Measurements from ENCODE around the gene PLA2G1B. TPM values are rescaled to one million over a fixed set of nuclear protein-coding genes. Genes with fewer than 3 reads are reported as not detected.
"Not testable (repeated sequence)": the region's sequence is repeated elsewhere in the genome, so short reads cannot be mapped to it uniquely, and the experiment has no call there.

The PLA2G1B gene
- total RNA-seq, 1 donor from 2014 or later: not detected

- H3K4me1 ChIP-seq: no peaks in the 10 kb centered on the region
- no peaks in the 10 kb centered on the region for H3K27me3 ChIP-seq
- no peak for DNase-seq (ENCODE audit: extremely low spot score in 2 of 2)
- no peak overlapping the region for H3K27ac ChIP-seq
- TF ChIP-seq POLR2A (IDR thresholded peaks at IDR 0.05) (no peak), CTCF (IDR thresholded peaks at IDR 0.05) (no peak), POLR2AphosphoS5 (IDR thresholded peaks at IDR 0.05; ENCODE audit: insufficient read depth in 1 of 2, low read depth in 1 of 2) (no peak)
- no peaks in the 10 kb centered on the region for H3K36me3 ChIP-seq
- intact Hi-C loops (cut with DNase I): no loop called here
- no peak overlapping the region for H3K4me3 ChIP-seq
- H3K9me3 ChIP-seq: no peaks in the 10 kb centered on the region
Measured at GRCh38 chr12:120343039-120343537, 15.5 kb upstream of the PLA2G1B start.

GRCh38 chr12:120342175-120343038 lies 14.8 kb upstream of the PLA2G1B start:
- Histone ChIP-seq H3K9me3 (no peaks in the 10 kb centered on the region), H3K4me1 (no peaks in the 10 kb centered on the region), H3K36me3 (no peaks in the 10 kb centered on the region), H3K27me3 (no peaks in the 10 kb centered on the region), H3K4me3 (no peak overlapping the region), H3K27ac (no peak overlapping the region)
- no peak for DNase-seq (ENCODE audit: extremely low spot score in 2 of 2)
- no peak for TF ChIP-seq POLR2A (IDR thresholded peaks at IDR 0.05)
- no peak for TF ChIP-seq CTCF (IDR thresholded peaks at IDR 0.05)
- TF ChIP-seq POLR2AphosphoS5 (IDR thresholded peaks at IDR 0.05; ENCODE audit: insufficient read depth in 1 of 2, low read depth in 1 of 2): no peak
- intact Hi-C loops (cut with DNase I): no loop called here

GRCh38 chr12:120339256-120339655 lies 11.7 kb upstream of the PLA2G1B start:
- no peaks in the 10 kb centered on the region for H3K36me3 ChIP-seq
- H3K4me1 ChIP-seq: no peaks in the 10 kb centered on the region
- no peak for DNase-seq (ENCODE audit: extremely low spot score in 2 of 2)
- no peak overlapping the region for H3K27ac ChIP-seq
- H3K4me3 ChIP-seq: no peak overlapping the region
- H3K9me3 ChIP-seq: no peaks in the 10 kb centered on the region
- H3K27me3 ChIP-seq: no peaks in the 10 kb centered on the region
- no peak for TF ChIP-seq POLR2AphosphoS5 (IDR thresholded peaks at IDR 0.05; ENCODE audit: insufficient read depth in 1 of 2, low read depth in 1 of 2)
- TF ChIP-seq POLR2A (IDR thresholded peaks at IDR 0.05): no peak
- TF ChIP-seq CTCF (IDR thresholded peaks at IDR 0.05): no peak
- intact Hi-C loops (cut with DNase I): no loop called here

- intact Hi-C loops (cut with DNase I): no loop called here
- TF ChIP-seq CTCF (IDR thresholded peaks at IDR 0.05): no peak
- TF ChIP-seq POLR2A (IDR thresholded peaks at IDR 0.05): no peak
- no peak for TF ChIP-seq POLR2AphosphoS5 (IDR thresholded peaks at IDR 0.05; ENCODE audit: insufficient read depth in 1 of 2, low read depth in 1 of 2)
Measured at GRCh38 chr12:120337730-120338129, 10.2 kb upstream of the PLA2G1B start.

GRCh38 chr12:120336392-120336791 lies 8.8 kb upstream of the PLA2G1B start:
- intact Hi-C loops (cut with DNase I): not testable (repeated sequence)

More at GRCh38 chr12:120337730-120338129, 10.2 kb upstream of the PLA2G1B start:
- Histone ChIP-seq H3K9me3 (no peaks in the 10 kb centered on the region), H3K27ac (no peak overlapping the region), H3K4me1 (no peaks in the 10 kb centered on the region), H3K36me3 (no peaks in the 10 kb centered on the region), H3K4me3 (no peak overlapping the region), H3K27me3 (no peaks in the 10 kb centered on the region)
- no peak for DNase-seq (ENCODE audit: extremely low spot score in 2 of 2)

More at GRCh38 chr12:120336392-120336791, 8.8 kb upstream of the PLA2G1B start:
- H3K36me3 ChIP-seq; H3K4me3 ChIP-seq; DNase-seq (ENCODE audit: extremely low spot score in 2 of 2); H3K27me3 ChIP-seq; H3K4me1 ChIP-seq; H3K27ac ChIP-seq; H3K9me3 ChIP-seq: not testable (repeated sequence)
